Tibial nerve (tissue), 4 donors: ENCODE results near the gene C2CD4A. TPM values are rescaled to one million over a fixed set of nuclear protein-coding genes. Genes with fewer than 3 reads are reported as not detected.
A peak's percentile ranks its signal among the peaks of the same experiment; 100 is the strongest.

Source experiments
- DNase-seq, 2 donors: peaks; one replicate each; pipeline ENCODE4 v3.0.0-alpha.2; 2019; ENCODE audit warnings: low spot score in 2 of 2
- H3K27ac ChIP-seq, 4 donors: fragments of 200-600 bp; sonication (generic) in 3 of 4; one replicate each; pipeline ENCODE4 v1.5.1; 2017 to 2019; ENCODE audit warnings: mild to moderate bottlenecking in 1 of 4
- H3K27me3 ChIP-seq, 2 donors: fragments of 200-600 bp; sonication (generic) in 1 of 2; one replicate each; pipeline versions ENCODE4 v1.5.1 to v1.6.0; 2017 to 2019
- H3K36me3 ChIP-seq, 3 donors: fragments of 200-600 bp; sonication (generic); one replicate each; pipeline ENCODE4 v1.5.1; 2018 to 2019
- H3K4me1 ChIP-seq, 4 donors: fragments of 200-600 bp; sonication (generic) in 3 of 4; one replicate each; pipeline ENCODE4 v1.5.1; 2017 to 2019
- H3K4me3 ChIP-seq, 4 donors: fragments of 200-600 bp; sonication (generic) in 3 of 4; one replicate each; pipeline ENCODE4 v1.5.1; 2017 to 2019; ENCODE audit warnings: mild to moderate bottlenecking in 1 of 4, moderate library complexity in 1 of 4
- H3K9me3 ChIP-seq, 4 donors: fragments of 200-600 bp; sonication (generic) in 3 of 4; one replicate each; pipeline ENCODE4 v1.5.1; 2017 to 2019
- EP300 ChIP-seq, 2 donors: sonication (generic); formaldehyde crosslinking; IDR thresholded peaks; one replicate each; pipeline ENCODE4 v1.6.1; 2017; ENCODE audit warnings: antibody characterized with exemption in 2 of 2, mild to moderate bottlenecking in 1 of 2
- POLR2A ChIP-seq, 2 donors: fragments of 450-650 bp; IDR thresholded peaks; one replicate each; pipeline ENCODE4 v1.6.1; 2017; ENCODE audit warnings: antibody characterized with exemption in 2 of 2, mild to moderate bottlenecking in 2 of 2, moderate library complexity in 2 of 2
- WGBS, 2 donors: methylation state at CpG; one replicate each; pipeline ENCODE4 v1.1.5; 2018; 5-methylcytosine and 5-hydroxymethylcytosine counted together
- total RNA-seq, 4 donors: library from RNA; depleted of rRNA; stranded (reverse); fragments of >200 nt; gene quantifications; one replicate each; pipeline ENCODE4 v1.1.0, GENCODE V29; 2016
- TF ChIP-seq, protein P1 (sequence below), 5 experiments: fragments of 200-600 bp in 3 of 5; fragments of 450-650 bp in 2 of 5; sonication (generic) in 3 of 5; IDR thresholded peaks; one replicate each; pipeline ENCODE4 v1.5.1; 2016 to 2019; ENCODE audit warnings: antibody characterized with exemption in 5 of 5, mild to moderate bottlenecking in 3 of 5, moderate library complexity in 2 of 5

C2CD4A gene
- total RNA-seq, 4 donors from 2014 or later: under 0.01 to 0.30 TPM; not detected in 2

DNA sequence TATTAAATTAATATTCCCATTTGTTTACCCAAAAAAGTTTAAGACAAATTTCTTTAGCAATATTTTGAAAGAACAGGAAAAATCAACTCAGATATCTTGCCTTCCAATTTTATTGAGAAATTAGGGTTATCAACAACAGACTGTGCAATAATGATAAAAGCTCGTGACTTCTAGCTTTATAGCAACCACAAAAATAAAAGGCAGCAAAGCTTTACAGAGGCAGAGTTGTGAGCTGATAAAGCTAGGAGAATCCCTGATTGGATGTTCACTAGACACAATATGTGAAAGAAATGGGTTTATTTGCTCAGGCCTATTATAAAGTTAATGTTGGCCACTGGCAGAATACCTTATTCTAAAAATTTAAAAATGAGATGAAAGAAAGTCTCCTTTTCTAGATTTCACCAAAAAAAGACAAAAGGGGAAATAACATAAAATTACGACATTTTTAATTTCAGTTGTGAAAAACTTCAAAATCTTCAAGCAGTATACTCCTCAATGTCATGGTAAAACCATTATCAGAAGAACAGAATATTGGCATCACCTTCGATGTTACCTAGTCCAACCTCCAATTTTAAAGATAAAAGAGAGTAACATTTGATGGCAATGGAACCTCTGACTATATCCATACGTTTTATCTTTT is 9.3 kb upstream of the C2CD4A start:
- Histone ChIP-seq H3K36me3 (no peaks in the 10 kb centered on the region), H3K9me3 (no peaks in the 10 kb centered on the region), H3K27ac (no peak overlapping the region), H3K4me3 (no peak overlapping the region), H3K27me3 (no peaks in the 10 kb centered on the region), H3K4me1 (peaks cover 0 to 39% (median 6%) of the 10 kb centered on the region in 4 donors)
- 86 to 88% methylated on average over 4 of the region's 4 CpGs for WGBS, 2 donors
- TF ChIP-seq, protein P1, sequence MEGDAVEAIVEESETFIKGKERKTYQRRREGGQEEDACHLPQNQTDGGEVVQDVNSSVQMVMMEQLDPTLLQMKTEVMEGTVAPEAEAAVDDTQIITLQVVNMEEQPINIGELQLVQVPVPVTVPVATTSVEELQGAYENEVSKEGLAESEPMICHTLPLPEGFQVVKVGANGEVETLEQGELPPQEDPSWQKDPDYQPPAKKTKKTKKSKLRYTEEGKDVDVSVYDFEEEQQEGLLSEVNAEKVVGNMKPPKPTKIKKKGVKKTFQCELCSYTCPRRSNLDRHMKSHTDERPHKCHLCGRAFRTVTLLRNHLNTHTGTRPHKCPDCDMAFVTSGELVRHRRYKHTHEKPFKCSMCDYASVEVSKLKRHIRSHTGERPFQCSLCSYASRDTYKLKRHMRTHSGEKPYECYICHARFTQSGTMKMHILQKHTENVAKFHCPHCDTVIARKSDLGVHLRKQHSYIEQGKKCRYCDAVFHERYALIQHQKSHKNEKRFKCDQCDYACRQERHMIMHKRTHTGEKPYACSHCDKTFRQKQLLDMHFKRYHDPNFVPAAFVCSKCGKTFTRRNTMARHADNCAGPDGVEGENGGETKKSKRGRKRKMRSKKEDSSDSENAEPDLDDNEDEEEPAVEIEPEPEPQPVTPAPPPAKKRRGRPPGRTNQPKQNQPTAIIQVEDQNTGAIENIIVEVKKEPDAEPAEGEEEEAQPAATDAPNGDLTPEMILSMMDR (IDR thresholded peaks at IDR 0.05): no peak
- TF ChIP-seq POLR2A (IDR thresholded peaks at IDR 0.05) (no peak), EP300 (IDR thresholded peaks at IDR 0.05) (no peak)
- DNase-seq: no peak

DNA sequence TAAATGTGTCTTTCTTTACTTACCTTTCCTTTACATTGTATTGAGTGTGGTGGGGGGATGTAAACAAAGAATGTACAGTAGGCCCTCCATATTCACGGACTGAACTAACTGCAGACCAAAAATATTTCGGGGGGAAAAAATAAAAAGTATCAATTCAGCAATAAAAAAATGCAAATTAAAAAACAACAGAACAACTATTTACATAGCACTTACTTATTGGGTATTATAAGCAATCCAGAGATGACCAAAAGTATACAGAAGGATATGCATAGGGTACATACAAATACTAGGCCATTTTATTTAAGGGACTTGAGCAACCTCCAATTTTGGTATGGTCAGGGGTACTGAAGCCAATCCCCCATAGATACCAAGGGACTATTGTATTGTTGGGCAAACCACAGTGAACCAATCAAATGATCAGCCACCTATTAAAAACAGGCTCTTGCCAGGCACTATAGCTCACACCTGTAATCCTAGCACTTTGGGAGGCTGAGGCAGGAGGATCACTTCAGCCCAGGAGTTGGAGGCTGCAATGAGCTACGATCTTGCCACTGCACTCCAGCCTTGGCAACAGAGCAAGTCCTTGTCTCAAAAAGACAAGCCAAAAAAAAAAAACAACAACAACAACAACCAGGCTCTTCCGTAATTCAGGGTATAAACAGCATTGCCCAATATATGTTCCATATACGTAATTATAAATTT is 8.3 kb upstream of the C2CD4A start:
- no peak for DNase-seq
- Histone ChIP-seq H3K27ac (no peak overlapping the region), H3K9me3 (no peaks in the 10 kb centered on the region), H3K4me3 (no peak overlapping the region), H3K36me3 (no peaks in the 10 kb centered on the region), H3K27me3 (no peaks in the 10 kb centered on the region), H3K4me1 (peaks cover 0 to 37% (median 6%) of the 10 kb centered on the region in 4 donors)
- TF ChIP-seq, protein P1 (IDR thresholded peaks at IDR 0.05): no peak
- no peak for TF ChIP-seq EP300 (IDR thresholded peaks at IDR 0.05)
- TF ChIP-seq POLR2A (IDR thresholded peaks at IDR 0.05): no peak
- 81 to 82% methylated on average over 5 of the region's 5 CpGs for WGBS, 2 donors

DNA sequence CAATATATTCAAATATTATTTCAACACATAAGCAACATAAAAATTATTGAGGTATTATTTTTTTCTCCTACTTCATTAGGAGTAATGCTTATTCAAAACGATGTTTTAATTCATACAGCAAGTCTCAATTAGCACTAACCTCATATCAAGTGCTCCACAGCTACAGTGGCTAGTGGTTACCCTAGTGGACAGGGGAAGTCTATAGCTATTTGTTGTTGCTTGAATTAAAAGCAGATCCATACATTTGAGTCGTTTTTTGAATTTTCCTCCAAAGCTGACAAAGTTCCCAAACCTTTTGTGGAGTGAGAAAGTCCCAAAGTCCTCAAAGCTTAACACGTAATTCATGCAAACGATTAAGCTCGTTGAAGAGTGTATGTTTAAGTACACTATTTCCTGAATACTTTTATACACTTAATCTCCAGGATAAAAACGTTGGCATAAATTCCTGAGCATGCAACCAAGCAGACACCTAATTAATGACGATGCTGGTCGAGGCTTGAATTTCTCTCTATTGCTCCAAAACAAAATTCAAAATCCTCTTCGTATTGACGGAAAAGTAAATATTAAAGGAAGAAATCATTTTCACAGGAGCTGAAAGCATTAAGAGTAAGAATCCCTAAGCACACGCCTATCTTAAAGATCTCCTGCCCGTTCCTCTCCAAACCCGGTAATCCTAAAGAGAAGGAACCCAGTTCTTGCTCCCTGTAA is 7.5 kb upstream of the C2CD4A start:
- H3K36me3 ChIP-seq: no peaks in the 10 kb centered on the region
- H3K27ac ChIP-seq: peak overlapping the region; percentile 82 to 98 (median 98)
- H3K4me3 ChIP-seq: peak overlapping the region; percentile 83 to 96 (median 87)
- DNase-seq: no peak
- H3K4me1 ChIP-seq: peaks cover 0 to 34% (median 6%) of the 10 kb centered on the region in 4 donors
- no peaks in the 10 kb centered on the region for H3K27me3 ChIP-seq
- no peaks in the 10 kb centered on the region for H3K9me3 ChIP-seq
- WGBS, 2 donors: 5 to 7% methylated on average over 13 of the region's 13 CpGs
- TF ChIP-seq, protein P1 (IDR thresholded peaks at IDR 0.05): no peak
- TF ChIP-seq POLR2A (IDR thresholded peaks at IDR 0.05) (no peak), EP300 (IDR thresholded peaks at IDR 0.05) (no peak)

DNA sequence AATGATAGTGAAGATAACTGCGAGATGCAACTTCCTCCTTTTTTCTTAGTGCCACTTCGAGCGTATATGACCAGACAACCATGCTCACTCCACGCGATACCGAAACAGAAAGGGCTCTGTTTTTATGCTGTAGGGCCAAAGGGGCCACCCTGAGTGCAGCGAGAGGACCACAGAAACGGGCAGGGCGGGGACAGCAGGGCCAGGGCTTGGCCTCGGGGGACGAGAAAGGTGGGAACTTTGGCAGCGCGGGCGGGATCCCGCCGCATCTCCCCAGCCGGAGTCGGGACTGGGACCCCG is 7.0 kb upstream of the C2CD4A start:
- no peaks in the 10 kb centered on the region for H3K27me3 ChIP-seq
- H3K36me3 ChIP-seq: no peaks in the 10 kb centered on the region
- H3K27ac ChIP-seq: peak overlapping the region; percentile 82 to 98 (median 98)
- peak overlapping the region; percentile 83 to 96 (median 87) for H3K4me3 ChIP-seq
- TF ChIP-seq, protein P1 (IDR thresholded peaks at IDR 0.05): no peak
- peak in 1 of 2 donors; percentile 9 for TF ChIP-seq POLR2A (IDR thresholded peaks at IDR 0.05)
- no peak for TF ChIP-seq EP300 (IDR thresholded peaks at IDR 0.05)
- DNase-seq: peak; percentile 15 to 29
- H3K9me3 ChIP-seq: no peaks in the 10 kb centered on the region
- peaks cover 0 to 34% (median 6%) of the 10 kb centered on the region in 4 donors for H3K4me1 ChIP-seq
- 0 to 1% methylated on average over 19 of the region's 19 CpGs for WGBS, 2 donors
